NCI-H146 (cell line): Measurements from ENCODE around the gene SPOCK1.
A peak's percentile ranks its signal among the peaks of the same experiment; 100 is the strongest.

Experiments
- DNase-seq: peaks from one replicate; lab custom pipeline; 2025; lab: John Stamatoyannopoulos, UW

SPOCK1 gene

GRCh38 chr5:137221943-137222342 is 277.2 kb downstream of the SPOCK1 start:
- DNase-seq, result no peak

DNA sequence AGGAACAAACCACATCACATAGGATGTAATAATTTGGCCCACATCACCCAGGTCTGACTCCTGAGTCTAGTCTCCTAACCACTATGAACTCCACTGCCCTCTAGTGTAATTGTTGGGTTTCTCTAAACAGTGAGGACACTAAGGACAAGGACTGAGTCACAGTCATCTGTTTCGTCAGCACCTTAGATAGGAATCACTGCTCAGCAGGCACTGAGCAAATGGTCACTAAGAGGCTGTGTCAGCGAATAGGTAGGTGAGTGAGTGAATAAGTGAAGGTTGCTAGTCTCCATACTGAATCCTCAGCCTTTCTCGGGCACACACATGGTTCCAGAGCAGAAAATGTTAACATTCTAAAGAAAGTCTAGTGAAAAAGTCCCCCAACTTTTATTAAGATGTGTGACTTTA is 278.6 kb downstream of the SPOCK1 start:
- DNase-seq, result peak; percentile 41

GRCh38 chr5:137218896-137219295 is 280.2 kb downstream of the SPOCK1 start:
- DNase-seq, result no peak

DNA sequence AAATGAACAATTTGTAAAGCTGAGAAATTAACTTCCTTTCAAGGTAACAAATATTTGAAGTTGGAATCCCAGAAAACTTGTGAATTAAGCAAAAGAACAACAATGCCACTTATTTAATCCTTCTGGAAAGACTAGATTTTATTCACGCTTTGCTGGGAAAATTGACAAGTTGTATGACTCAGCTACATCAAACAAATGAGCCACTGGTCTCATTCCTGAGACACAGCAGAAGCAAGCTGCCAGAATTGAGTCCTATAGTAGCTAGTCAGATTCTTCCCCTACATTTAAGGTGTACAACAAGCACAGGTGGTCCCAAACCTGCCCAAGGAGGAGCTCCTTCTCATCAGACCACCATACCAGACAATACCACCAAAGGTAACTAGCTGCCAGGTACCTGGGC is 280.7 kb downstream of the SPOCK1 start:
- no peak for DNase-seq

DNA sequence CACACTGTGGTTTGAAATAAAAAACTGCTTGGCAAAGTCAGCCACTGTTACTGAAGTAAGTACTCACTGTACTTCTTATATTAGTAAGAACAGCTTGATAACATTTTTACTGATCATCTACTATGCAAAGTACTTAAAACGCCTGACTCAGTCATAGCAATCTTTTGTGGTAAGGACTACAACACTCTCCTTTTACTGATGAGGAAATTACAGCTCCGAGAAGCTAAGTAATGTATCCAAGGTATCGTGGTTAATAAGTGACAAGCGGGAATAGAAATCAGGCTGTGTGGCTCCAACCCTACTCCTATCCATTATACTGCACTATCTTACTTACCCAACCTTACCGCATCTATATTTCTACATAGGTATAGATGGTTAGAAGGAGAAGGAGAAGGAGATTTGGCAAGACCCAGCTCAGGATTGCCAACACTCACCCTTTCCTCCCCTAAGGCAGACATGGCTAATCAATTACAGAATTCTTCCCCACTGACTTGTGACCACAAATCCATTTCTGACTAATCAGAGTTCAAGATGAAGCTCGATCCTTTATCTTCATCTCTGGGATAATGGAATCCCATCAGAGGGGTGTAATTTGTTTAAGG is 281.4 kb downstream of the SPOCK1 start:
- DNase-seq, result no peak

DNA sequence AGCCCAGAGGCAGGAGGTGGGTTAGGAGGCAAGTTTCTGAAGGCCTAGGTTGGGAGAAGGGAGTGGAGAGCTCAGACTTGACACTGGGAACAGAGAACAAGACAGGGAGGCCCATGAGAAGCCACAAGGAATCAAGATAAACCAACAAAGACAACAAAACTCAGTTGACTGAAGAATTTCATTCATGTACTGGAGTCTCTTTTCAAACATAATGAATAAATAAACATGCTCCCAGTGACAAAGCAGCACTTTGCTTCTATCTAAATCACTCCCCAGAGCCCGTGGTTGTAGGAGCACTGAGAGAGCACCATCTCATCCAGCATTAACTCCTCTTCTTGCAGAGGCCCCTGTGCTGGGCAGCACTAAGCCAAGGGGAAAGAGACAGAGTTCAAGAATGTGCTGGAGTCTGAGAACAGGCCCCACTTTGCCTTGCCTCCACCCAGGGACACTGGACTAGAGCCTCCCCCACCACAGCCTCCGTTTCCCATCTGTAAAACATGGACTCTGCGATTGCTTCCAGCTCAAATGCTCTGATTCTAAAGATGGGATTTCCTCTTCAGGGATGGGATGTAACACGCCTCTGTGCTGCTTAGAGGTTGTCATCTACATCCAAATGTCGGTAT is 282.0 kb downstream of the SPOCK1 start:
- no peak for DNase-seq

DNA sequence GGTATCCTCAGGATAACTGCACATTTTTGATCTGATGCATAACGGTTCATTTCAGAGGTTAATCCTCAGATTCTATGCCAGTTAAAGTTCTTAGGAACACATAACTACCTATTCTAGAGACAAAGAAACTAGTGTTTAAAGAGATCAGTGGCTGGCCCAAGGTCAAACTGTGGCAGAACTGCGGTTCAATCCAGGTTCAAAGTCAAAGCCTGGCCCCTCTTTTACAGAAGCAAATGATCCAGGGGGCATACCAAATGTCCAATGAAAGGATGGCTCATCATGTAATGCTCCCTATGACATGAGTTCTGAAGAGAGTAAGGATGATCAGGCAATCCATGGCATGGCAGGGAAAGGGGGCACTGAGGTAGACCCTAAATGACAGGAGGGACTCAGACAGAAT is 283.3 kb downstream of the SPOCK1 start:
- DNase-seq, result no peak

DNA sequence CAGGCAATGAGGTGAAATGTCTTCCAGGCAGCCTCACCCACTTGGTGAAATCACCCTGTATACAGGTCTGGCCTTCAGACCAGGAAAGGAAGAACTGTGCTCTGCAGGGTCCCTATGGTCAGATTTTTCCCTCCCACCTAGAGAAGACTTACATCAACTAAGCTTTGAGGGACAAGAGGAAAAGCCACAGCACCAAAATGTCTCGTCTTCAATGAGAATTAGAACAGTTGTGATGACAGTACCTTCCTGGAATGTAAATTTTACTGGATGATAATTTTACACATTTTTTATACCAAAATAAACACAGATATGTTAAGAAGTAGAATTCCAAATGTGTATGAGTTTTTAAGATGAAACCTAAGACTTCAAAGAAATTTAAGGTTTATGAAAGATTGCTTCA is 283.9 kb downstream of the SPOCK1 start:
- no peak for DNase-seq

GRCh38 chr5:137214446-137215189 is 284.5 kb downstream of the SPOCK1 start:
- no peak for DNase-seq

DNA sequence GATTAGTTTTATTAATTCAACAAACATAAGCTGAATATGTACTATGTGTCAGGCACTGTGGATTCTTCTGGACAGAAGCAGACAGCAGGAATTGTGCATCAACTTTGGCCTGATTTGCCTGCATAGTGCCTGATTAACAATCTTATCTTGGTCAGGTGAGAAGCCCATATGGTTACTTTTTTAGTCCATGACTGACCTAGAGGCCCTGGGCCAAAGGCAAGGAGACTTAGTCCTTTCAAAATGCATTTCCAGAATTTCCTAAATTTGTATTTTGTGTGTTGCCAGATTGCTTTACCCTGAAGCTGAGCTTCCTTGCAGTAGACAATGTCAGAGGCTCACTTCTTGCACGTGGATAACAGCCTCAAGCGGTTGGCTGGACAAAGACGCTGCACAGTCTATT is 286.7 kb downstream of the SPOCK1 start:
- no peak for DNase-seq

GRCh38 chr5:137209232-137209809 is 289.8 kb downstream of the SPOCK1 start:
- DNase-seq, result no peak

DNA sequence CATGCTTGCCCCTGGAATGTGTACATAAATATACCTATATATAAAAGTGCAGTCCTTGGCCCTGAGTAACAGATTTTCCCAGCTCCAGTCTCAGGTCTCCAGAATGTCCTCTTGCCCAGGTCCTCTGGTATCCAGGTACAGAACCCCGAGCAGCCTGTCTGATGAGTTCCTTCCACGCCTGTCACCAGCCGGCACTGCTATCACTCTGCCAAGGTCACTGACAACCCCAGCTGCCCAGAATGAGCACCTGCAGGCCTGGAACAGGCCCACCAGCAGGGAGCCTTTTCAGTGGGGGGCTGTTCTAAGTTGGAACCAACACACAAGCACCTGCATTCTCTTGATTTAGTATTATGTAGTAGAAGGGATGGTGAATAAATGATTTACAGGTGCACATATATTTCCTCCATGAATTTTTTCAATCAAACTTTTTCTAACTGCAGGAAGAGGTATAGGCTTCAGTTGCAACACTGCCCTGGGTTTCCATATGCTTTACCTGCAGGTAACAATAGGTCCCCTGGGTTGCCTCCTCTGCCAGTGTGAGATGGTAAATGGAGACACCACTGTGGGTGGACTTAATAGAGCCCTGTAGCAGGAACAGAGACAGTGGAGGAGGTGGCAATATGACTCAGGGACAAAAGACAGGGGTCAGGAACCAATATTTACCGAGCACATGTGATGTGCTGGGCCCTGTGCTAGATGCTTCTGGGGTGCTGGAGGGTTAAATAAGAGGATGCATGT is 291.9 kb downstream of the SPOCK1 start:
- no peak for DNase-seq

GRCh38 chr5:137206030-137206715 is 293.0 kb downstream of the SPOCK1 start:
- no peak for DNase-seq

DNA sequence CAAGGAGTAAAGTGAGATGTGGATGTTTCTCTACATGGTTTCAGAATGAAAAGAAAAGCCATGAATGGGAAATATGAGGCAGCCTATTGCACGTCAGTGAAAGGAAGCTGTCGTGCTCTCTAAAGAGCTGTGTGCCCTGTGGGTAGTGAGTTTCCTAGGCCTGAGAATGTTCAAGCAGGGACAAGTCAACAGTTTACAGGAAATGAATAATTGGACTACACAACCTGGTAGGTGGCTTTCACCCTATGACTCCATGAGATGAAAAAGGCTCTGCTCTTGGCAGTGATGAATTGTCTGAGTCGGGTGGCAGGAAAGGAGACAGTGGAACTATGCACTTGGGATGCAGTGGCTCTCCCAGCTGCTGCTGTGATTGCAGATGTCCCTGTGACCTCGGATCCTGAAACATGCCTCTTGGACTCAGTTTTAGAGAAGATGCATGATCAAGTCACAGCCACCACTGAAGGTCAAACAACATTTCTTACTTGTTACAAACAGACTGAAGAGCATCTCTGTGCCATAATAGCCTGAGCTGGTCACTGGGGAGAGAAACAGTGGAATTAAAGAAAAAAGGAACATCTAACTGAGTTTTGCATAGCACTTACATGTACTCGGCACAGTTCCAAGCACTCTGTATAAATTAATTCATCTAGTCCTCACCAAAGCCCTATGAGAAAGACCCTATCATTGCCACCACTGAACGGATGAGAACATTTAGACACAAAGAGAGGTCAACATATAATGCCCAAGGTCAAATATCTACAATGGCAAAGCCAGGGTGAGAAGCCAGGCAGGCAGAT is 293.7 kb downstream of the SPOCK1 start:
- no peak for DNase-seq

DNA sequence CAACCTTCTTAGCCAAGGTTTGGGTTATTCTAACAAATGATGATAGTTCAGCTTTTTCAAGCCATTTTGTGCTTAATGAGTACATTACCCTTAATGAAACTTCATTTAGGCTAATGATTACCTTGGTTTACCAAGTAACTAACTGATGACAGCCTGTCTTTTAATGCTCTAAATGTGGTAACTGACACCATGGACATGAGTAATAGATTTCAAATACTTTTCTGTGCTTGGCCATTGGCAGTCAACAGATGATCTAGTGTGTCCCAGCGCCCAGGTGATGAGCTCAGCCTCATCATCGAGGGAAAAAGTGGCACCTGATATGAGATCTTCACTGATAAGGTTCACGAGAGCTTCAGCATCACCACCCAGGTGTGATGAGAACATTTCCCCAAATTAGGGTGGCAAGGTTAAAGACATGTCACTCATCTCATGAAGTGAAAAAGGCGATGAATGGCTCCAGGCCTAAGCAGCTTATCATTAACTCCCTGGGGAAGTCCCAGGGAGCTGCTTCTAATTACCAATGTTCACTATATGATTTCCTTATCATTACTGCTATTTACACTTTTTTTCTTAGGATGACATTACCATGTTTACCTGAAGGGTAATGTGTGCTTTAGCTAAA is 296.0 kb downstream of the SPOCK1 start:
- DNase-seq, result peak; percentile 44

DNA sequence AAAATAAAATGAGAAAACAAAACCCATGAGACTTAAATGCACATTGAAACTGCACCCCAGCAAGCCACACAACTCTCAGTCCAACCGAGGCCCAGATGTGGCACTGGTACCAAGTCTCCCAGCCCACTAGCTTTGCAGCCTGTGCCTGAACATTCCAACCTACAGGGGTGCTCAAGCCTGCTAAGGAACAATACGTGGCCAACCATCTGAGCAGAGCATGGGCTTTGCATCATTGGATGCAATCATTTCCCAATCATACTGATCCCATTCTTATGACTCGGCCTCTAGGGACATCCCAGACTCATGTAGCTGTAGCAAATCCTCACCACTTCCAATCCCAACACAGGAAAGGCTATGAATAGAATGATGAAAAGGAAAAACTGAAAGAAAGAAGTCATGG is 297.2 kb downstream of the SPOCK1 start:
- DNase-seq, result no peak

DNA sequence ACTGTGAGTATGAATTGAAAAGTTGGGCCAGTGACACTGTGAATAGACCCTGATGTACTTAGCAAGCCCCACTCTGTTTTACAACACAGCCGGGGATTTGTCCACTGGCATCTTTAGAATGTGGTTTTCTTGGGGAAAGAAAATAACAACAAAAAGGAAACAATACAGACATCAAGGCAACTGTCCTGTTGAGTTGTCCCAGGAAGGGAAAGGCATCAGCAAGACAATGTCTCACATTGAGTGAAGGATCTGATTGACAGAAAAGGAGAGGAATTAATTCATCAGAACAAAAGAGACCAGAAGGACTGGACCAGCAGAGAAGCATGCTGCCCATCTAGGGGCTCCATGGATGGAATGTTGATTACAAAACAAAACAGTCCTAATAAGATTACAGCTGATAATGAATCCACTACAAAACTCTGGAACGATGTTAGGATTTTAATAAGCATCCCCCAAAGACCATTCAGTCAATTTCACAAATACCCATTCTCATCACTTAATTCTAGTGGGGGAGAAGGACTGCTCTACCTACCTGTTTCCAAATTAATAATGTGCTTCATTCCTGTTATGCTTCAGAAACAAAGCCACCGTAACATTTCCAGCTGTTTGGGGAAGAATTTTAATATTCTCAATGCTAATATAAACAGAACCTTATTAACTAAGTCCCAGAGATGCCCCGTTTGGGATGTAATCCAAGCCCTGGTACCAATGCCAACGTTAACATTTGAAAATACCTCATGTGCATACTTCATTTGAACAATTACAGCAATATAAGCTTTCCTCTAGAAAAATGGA is 298.0 kb downstream of the SPOCK1 start:
- DNase-seq, result no peak

DNA sequence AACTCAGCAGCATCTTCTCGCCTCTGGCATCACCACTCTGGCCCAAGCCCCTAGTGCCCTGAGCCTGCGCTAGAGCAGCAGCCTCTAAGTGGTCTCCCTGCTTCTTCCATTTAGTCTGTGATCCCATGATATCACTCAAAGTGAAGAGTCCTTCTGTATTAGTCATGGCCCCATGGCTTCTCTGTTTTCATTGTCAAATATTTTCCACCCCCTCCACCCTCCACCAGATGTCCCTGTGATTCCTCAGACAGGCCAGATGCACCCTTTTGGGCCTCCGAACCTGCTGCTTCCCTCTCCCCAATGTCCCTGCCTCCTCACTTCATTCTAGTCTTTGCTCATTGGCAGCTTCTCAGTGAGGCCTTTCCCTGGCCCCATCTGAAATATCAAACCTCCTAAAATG is 299.2 kb downstream of the SPOCK1 start:
- no peak for DNase-seq

- DNase-seq, result no peak
Observed at GRCh38 chr5:137199201-137199600, 299.9 kb downstream of the SPOCK1 start.

DNA sequence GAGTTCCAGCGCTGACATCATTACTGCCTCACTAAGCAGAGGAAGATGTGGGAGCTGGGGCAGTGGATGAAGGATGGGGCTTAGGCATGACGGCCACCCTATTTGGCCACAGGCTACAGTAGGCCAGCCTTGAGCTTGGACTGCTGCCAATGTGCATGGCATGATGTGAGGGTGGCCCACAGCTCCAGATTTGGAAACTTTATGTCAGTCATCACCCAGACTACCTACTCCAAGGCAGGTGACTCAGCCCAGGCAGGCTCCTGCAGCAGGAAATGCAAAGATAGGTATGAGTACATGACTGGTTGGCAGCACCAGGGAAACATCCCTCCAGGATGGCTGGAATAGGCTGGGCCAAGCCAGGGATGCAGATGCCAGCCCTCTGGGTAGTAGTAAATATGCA is 303.6 kb downstream of the SPOCK1 start:
- DNase-seq, result no peak
